ENCODE results near the gene SRRT.

The SRRT gene

GRCh38 chr7:100880645-100881044, 5.7 kb downstream of the SRRT start:
- no peak for DNase-seq (ENCODE audit: low read depth)

- no peak for DNase-seq (ENCODE audit: low read depth)
Observed at GRCh38 chr7:100881136-100881535, 6.2 kb downstream of the SRRT start.

DNA sequence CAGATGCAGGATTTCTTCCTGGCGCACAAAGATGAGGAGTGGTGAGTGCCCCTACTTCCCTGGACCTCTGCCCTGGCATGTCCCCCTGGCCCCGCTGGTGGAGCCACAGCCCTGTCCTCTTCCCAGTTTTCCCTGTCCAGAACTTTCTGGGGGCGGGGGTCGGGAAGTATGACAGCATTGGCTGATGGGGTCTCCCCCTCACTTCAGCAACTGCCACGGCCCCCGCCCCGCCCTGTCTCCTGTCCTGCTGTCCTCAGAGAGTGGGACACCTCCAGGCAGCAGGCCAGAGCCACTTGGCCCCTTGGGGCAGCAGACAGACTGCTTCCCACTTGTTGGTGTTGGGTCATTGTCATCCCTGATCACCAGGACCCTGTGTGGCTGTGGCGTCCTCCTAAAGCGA, 7.3 kb downstream of the SRRT start:
- no peak for DNase-seq (ENCODE audit: low read depth)

- no peak for DNase-seq (ENCODE audit: low read depth)
Observed at GRCh38 chr7:100882785-100883526, 8.1 kb downstream of the SRRT start.

DNA sequence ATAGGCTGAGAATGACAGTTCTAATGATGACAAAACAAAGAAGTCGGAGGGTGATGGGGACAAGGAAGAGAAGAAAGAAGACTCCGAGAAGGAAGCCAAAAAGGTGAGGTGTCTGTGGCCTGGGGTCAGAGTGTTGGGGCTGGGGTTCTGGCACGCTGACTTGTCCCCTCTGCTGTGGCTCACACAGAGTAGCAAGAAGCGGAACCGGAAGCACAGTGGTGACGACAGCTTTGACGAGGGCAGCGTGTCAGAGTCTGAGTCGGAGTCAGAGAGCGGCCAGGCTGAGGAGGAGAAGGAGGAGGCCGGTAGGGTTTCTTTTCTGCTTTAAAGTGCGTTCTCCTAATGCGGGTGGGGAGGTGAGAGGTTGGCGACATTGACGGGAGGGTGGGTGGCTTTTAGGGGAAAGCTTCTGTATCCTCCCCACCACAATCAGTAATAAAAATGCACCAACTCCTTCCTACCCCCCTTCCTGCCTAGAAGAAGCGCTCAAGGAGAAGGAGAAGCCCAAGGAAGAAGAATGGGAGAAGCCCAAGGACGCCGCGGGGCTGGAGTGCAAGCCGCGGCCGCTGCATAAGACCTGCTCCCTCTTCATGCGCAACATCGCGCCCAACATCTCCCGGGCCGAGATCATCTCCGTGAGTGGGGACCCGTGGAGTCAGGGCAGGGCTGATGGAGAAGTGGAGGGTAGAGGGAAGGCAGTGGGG, 10.0 kb downstream of the SRRT start:
- no peak for DNase-seq (ENCODE audit: low read depth)

GRCh38 chr7:100885440-100886141, 10.7 kb downstream of the SRRT start:
- DNase-seq (ENCODE audit: low read depth): no peak

DNA sequence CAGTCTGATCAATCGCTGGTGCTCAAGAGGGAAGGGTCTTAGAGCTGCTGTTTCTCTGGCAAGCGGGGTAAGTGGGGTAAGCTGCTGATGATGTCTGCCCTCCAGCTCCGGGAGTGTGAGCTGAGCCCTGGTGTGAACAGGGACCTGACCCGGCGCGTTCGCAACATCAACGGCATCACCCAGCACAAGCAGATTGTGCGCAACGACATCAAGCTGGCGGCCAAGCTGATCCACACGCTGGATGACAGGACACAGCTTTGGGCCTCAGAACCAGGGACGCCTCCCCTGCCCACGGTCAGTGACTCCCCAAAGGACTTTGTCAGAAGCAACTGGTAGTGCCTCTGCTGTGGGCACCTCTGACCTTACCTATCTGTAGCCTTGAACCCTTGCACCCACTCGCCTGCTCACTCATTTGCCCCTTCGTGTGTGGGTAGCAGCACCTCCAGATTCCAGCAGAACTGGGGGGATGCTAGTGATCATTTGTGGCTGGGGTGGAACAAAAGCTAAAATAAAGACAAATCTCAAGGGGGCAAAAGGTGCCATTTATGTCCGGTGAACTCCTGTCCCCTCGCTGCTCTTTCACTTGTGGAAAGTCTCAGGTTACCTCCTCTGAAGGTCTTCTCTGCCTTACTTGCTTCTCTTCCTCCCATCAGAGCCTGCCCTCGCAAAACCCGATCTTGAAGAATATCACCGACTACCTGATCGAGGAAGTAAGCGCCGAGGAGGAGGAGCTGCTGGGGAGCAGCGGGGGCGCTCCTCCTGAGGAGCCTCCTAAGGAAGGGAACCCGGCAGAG, 11.4 kb downstream of the SRRT start:
- no peak for DNase-seq (ENCODE audit: low read depth)

DNA sequence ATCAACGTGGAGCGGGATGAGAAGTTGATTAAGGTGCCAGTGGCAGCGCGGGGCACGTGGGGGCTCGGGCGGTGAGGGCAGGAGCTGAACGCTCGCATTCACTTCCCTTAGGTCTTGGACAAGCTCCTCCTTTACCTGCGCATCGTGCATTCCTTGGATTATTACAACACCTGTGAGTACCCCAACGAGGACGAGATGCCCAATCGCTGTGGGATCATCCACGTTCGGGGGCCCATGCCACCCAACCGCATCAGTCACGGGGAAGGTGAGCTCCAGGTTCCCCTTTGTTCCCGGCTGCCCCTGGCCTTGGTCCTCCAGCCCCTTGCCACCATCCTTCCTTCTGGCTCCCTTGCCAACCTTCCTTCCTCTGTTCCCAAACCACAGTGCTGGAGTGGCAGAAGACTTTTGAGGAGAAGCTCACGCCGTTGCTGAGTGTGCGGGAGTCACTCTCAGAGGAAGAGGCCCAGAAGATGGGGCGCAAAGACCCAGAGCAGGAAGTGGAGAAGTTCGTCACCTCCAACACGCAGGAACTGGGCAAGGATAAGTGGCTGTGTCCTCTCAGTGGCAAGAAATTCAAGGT, 12.1 kb downstream of the SRRT start:
- no peak for DNase-seq (ENCODE audit: low read depth)

GRCh38 chr7:100887516-100888290, 12.8 kb downstream of the SRRT start:
- no peak for DNase-seq (ENCODE audit: low read depth)

- DNase-seq (ENCODE audit: low read depth): no peak
Observed at GRCh38 chr7:100888291-100888987, 13.5 kb downstream of the SRRT start.

DNA sequence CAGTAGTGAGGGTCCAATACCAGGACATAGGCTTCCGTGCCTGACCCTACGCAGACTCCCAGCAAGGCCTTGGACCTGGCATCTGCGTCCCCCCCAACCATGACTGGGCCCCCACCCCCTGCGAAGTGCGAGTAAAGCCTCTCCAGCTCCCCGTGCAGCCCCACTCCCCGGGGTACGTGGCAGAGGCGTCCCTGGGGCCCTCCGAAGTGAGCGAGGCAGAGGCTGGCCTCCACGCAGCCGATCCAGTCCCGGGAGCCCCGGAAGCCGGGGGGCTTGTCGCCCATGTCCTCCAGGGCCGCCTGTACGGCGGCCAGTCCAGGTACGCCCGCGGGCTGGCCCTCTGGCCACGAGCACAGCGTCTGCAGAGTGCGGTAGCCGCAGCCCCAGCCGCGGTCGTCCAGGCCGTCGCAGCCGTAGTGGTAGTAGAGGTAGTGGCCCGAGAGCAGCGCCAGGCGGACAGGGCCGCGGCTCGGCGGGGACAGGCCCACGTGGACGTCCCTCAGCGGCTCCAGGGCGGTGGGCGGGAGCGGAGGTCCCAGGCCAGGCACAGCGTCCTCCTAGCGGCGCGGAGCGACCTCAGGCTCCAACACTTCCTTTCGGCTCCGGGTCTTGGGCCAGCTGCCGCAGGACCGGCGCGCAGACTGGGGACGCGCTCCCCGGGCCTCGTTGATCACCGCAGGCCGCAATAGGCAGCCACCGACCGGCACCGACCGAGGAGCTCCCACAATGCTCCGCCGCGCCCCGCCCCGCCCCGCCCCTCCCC, 14.3 kb downstream of the SRRT start, which contains the start of gene UFSP1:
TSS of gene UFSP1 (minus strand) at position 728 of the 763 bp plus-strand sequence. CDS start at position 284, 444 bp downstream.
- DNase-seq (ENCODE audit: low read depth): no peak

- no peak for DNase-seq (ENCODE audit: low read depth)
Observed at GRCh38 chr7:100890653-100891567, 16.0 kb downstream of the SRRT start.

DNA sequence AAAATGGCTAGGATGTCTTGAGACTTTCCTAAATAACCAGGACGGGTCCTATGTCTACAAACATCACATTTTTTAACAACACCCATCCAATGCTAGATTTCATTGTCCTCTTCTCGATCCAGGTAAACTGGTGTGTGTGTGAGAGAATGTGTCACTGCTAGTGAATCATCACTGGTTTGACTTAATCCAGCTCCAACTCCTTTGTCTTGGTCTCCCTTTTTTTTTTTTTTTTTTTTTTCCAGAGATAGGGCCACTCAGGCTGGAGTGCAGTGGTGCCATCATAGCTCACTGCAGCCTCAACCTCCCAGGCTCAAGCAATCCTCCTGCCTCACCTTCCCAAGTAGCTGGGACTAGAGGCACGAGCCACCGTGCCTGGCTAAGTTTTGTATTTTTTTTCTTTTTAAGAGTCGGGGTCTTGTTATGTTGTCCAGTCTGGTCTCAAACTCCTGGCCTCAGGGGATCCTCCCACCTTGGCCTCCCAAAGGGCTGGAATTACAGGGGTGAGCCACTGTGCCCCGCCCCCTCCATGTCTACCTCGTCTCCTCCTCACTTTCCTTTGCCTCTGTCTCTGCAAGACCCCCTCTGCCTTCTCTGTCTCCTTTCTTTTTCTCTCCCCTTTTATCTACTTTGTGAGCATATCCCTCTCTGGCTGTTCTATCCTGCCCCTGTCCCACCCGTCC, 16.8 kb downstream of the SRRT start:
- DNase-seq (ENCODE audit: low read depth): no peak

DNA sequence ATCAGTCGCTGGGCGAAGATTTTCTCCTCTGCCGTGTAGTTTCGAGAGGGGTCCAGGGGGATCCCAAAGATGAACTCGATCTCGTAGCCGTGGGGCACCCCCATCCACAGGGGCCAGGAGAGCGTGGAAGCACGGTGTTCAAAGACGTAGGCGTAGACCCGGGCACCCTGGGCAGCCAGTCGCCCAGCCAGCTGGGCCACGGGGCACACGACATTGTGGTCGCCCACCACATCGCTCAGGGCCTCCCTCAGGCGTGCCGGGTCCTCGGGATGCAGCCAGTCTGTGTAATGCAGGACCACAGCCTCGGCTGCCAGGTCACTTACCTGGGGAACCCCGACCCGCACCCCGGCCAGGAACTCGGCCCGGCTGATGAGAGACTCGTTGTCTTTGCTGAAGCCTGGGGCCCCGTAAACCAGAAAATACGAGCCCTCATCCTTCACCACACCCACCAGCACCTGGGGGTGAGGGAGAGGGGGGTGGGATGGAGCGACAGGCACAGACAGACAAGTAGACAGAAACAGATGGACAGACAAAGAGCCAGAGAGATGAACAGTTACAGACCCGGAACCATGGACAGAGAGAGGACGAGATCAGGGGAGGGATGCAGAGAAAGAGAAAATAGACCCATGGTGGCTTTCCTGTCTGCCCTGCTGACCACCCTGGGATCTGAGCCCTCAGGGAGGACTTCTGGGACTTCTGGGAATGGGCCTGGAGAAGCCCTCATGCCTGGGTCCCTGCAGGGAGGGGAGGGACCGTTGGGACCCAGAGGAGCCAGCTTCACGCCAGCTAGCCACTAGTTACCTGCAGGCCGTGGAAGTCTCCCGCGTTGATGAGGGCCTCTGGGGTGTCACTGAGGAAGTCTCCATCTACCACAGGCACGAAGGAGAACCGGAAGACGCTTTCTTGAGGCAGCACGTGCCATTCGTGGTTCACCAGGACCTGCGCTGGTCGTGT, 17.7 kb downstream of the SRRT start:
- DNase-seq (ENCODE audit: low read depth): no peak

GRCh38 chr7:100893318-100893895, 18.5 kb downstream of the SRRT start:
- DNase-seq (ENCODE audit: low read depth): no peak

All from stromal cell of bone marrow (primary cell).